Activated T-helper 1 cell treated with anti-CD3 and anti-CD28 coated beads, Interleukin-12 subunit alpha, Interleukin-12 subunit beta, Interleukin-2, Interleukin-4 antibody, amounts not matched to agents 30 ng/mL and 10 ng/mL and 1 ng/mL, durations not matched to agents 14 hours and 24 hours and 36 hours (primary cell): ENCODE results near the gene FAM162B. TPM values are rescaled to one million over a fixed set of nuclear protein-coding genes. Genes with fewer than 3 reads are reported as not detected.

ENCODE experiments used
- DNase-seq: peaks from one replicate; pipeline ENCODE4 v3.0.0; 2021; ENCODE audit warnings: low spot score
- H3K27ac Mint-ChIP-seq: one replicate; pipeline ENCODE4 v1.8.0; 2021; ENCODE audit warnings: mild to moderate bottlenecking, mixed read lengths
- H3K27me3 Mint-ChIP-seq: one replicate; pipeline ENCODE4 v1.8.0; 2022; ENCODE audit warnings: mild to moderate bottlenecking, moderate library complexity, mixed read lengths; ENCODE audit not compliant: insufficient read depth
- H3K36me3 Mint-ChIP-seq: one replicate; pipeline ENCODE4 v1.8.0; 2021; ENCODE audit warnings: low read depth, mixed read lengths
- H3K4me1 Mint-ChIP-seq: one replicate; pipeline ENCODE4 v1.8.0; 2021; ENCODE audit warnings: low read depth, mixed read lengths
- H3K4me3 Mint-ChIP-seq: one replicate; pipeline ENCODE4 v1.8.0; 2021; ENCODE audit warnings: mild to moderate bottlenecking, moderate library complexity, mixed read lengths
- H3K9me3 Mint-ChIP-seq: one replicate; pipeline ENCODE4 v1.8.0; 2021; ENCODE audit warnings: mixed read lengths
- intact Hi-C: fragments of 100-400 bp; cut with micrococcal nuclease; formaldehyde crosslinking; loops from one replicate; pipeline ENCODE4 v1.15.1; 2024
- total RNA-seq: library from RNA; stranded (reverse); gene quantifications from 2 replicates; pipeline ENCODE4 v1.2.3, GENCODE V29; 2022

Gene FAM162B
- total RNA-seq, result not detected in 2 replicates

GRCh38 chr6:116764961-116765841 is at the start of gene FAM162B:
Gene FAM162B (minus strand): TSS chr6:116765719. CDS start chr6:116765576, 143 bp downstream.
- Mint-ChIP-seq H3K9me3 (no peaks in the 10 kb centered on the region), H3K36me3 (no peaks in the 10 kb centered on the region), H3K27me3 (peaks cover 52% of the 10 kb centered on the region), H3K27ac (no peak within 1 kb of the TSS), H3K4me3 (peak within 1 kb of the TSS; percentile 58), H3K4me1 (peaks cover 8% of the 10 kb centered on the region)
- intact Hi-C loops, result no loop called here
- no peak for DNase-seq

DNA sequence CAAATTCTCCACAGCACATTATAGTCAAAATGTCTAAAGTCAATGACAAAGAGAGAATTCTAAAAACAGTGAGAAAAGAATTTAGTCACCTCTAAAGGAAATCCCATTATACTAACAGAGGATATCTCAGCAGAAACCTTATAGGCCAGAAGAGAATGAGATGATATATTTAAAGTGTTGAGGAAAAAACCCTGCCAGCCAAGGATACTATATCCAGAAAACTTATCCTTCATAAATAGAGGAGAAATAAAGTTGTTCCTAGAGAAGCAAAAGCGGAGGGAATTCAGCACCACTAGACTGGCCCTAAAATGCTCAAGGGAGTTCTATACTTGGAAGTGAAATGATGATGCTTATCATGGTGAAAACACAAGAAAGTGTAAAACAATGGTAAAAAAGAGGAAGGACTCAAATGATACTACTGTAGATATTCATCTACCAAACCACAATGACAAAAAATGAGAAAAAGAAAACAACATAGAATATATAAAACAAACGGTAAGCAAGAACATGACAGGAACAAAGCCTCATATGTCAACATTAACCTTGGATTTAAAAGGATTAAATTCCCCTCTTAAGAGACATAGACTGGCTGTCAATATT is 46.6 kb upstream of the FAM162B start:
- no peak overlapping the region for H3K4me3 Mint-ChIP-seq
- H3K9me3 Mint-ChIP-seq, result peaks cover 4% of the 10 kb centered on the region
- DNase-seq, result no peak
- intact Hi-C loops, result no loop called here
- no peak overlapping the region for H3K27ac Mint-ChIP-seq
- H3K27me3 Mint-ChIP-seq, result no peaks in the 10 kb centered on the region
- H3K4me1 Mint-ChIP-seq, result no peaks in the 10 kb centered on the region
- no peaks in the 10 kb centered on the region for H3K36me3 Mint-ChIP-seq

DNA sequence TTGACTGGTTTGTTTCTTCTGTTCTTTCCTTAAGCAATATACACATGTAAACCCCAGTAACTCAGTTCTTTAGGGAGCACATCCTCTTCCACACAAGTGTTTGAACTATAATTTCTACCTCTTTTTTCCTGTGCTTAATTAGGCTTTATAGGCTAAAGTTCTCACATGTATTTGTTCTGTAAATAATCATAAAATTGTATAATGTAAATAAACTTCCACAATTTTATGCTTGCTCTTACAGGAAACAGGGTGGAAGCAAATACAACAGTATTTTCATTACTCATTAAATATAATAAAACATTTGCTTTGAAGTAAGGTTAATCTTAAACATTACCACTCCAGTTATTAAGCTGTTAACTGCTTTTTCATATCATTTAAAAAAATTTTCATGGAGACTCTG is 36.5 kb upstream of the FAM162B start:
- H3K4me3 Mint-ChIP-seq, result no peak overlapping the region
- H3K27me3 Mint-ChIP-seq, result peaks cover 12% of the 10 kb centered on the region
- no peak overlapping the region for H3K27ac Mint-ChIP-seq
- no peak for DNase-seq
- intact Hi-C loops, result no loop called here
- no peaks in the 10 kb centered on the region for H3K36me3 Mint-ChIP-seq
- peaks cover 8% of the 10 kb centered on the region for H3K4me1 Mint-ChIP-seq
- H3K9me3 Mint-ChIP-seq, result no peaks in the 10 kb centered on the region

- Mint-ChIP-seq H3K9me3 (no peaks in the 10 kb centered on the region), H3K4me3 (no peak overlapping the region), H3K4me1 (peaks cover 8% of the 10 kb centered on the region), H3K27ac (no peak overlapping the region), H3K36me3 (no peaks in the 10 kb centered on the region), H3K27me3 (peaks cover 12% of the 10 kb centered on the region)
- DNase-seq, result no peak
- intact Hi-C loops, result no loop called here
These were observed 34.4 kb upstream of the FAM162B start for GRCh38 chr6:116799945-116800344.

- H3K27me3 Mint-ChIP-seq, result peaks cover 4% of the 10 kb centered on the region
- DNase-seq, result no peak
- no peaks in the 10 kb centered on the region for H3K36me3 Mint-ChIP-seq
- H3K4me1 Mint-ChIP-seq, result peaks cover 8% of the 10 kb centered on the region
- intact Hi-C loops, result no loop called here
- no peak overlapping the region for H3K27ac Mint-ChIP-seq
- no peak overlapping the region for H3K4me3 Mint-ChIP-seq
- no peaks in the 10 kb centered on the region for H3K9me3 Mint-ChIP-seq
These were observed 32.1 kb upstream of the FAM162B start for GRCh38 chr6:116797585-116797984.

DNA sequence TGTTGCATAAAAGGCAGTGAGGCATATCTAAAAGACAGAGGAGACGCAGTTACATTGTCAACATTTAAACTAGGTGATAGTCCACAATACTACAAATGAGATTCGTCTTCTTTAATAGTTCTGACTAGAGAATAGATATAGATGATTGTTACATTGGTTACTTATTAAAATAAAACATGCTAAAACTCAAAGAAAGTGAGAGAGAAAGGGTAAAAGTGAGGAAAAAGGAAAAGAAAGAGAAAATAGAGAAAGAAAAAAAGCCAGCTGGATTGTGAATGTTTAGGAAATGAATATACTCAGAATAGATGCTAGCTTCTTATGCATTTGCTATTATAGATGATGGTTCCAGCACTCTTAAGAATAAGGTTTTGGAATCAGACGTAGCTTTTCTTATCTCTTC is 27.7 kb upstream of the FAM162B start:
- Mint-ChIP-seq H3K27me3 (peaks cover 4% of the 10 kb centered on the region), H3K4me1 (peaks cover 8% of the 10 kb centered on the region), H3K9me3 (no peaks in the 10 kb centered on the region), H3K4me3 (no peak overlapping the region), H3K36me3 (no peaks in the 10 kb centered on the region), H3K27ac (no peak overlapping the region)
- intact Hi-C loops, result no loop called here
- no peak for DNase-seq

- Mint-ChIP-seq H3K4me1 (no peaks in the 10 kb centered on the region), H3K4me3 (no peak overlapping the region), H3K27me3 (peaks cover 5% of the 10 kb centered on the region), H3K27ac (no peak overlapping the region), H3K9me3 (no peaks in the 10 kb centered on the region), H3K36me3 (no peaks in the 10 kb centered on the region)
- DNase-seq, result no peak
- intact Hi-C loops, result loop anchor here (5.0 kb wide), 1 partner anchor 63 kb away; no protein-coding TSS in a partner anchor
These were observed 18.3 kb upstream of the FAM162B start for GRCh38 chr6:116783852-116784251.

GRCh38 chr6:116779573-116780164 is 14.2 kb upstream of the FAM162B start:
- DNase-seq, result no peak
- H3K27ac Mint-ChIP-seq, result no peak overlapping the region
- no peaks in the 10 kb centered on the region for H3K9me3 Mint-ChIP-seq
- no peaks in the 10 kb centered on the region for H3K4me1 Mint-ChIP-seq
- H3K27me3 Mint-ChIP-seq, result peaks cover 5% of the 10 kb centered on the region
- intact Hi-C loops, result loop anchor here (1.0 to 5.0 kb wide), 2 partner anchors 68 to 190 kb away; no protein-coding TSS in a partner anchor
- H3K4me3 Mint-ChIP-seq, result no peak overlapping the region
- no peaks in the 10 kb centered on the region for H3K36me3 Mint-ChIP-seq

DNA sequence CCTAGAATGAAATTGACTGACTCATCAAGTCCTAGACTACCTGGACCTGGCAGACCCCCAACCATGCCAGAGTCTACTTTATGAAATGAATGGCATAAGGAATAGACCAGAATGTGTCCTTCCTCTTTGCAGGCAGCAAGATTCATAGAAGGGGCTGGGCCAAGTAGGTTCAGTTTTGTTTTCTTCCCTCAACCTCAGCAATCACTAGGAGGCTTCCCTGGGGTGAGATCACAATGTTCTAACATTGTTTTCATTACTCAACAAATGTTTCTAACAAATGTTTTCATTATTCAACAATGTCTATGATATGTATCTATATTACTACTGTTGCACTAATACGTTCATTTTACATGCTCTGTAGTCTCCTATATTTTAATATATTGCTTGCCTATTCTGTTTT is 8.4 kb upstream of the FAM162B start:
- DNase-seq, result no peak
- H3K36me3 Mint-ChIP-seq, result no peaks in the 10 kb centered on the region
- intact Hi-C loops, result no loop called here
- H3K4me1 Mint-ChIP-seq, result no peaks in the 10 kb centered on the region
- H3K9me3 Mint-ChIP-seq, result no peaks in the 10 kb centered on the region
- H3K27ac Mint-ChIP-seq, result no peak overlapping the region
- H3K4me3 Mint-ChIP-seq, result no peak overlapping the region
- peaks cover 3% of the 10 kb centered on the region for H3K27me3 Mint-ChIP-seq

- no peaks in the 10 kb centered on the region for H3K9me3 Mint-ChIP-seq
- intact Hi-C loops, result no loop called here
- H3K4me1 Mint-ChIP-seq, result no peaks in the 10 kb centered on the region
- H3K4me3 Mint-ChIP-seq, result no peak overlapping the region
- no peak overlapping the region for H3K27ac Mint-ChIP-seq
- DNase-seq, result no peak
- H3K36me3 Mint-ChIP-seq, result no peaks in the 10 kb centered on the region
- peaks cover 9% of the 10 kb centered on the region for H3K27me3 Mint-ChIP-seq
These were observed 6.9 kb upstream of the FAM162B start for GRCh38 chr6:116772450-116772849.

DNA sequence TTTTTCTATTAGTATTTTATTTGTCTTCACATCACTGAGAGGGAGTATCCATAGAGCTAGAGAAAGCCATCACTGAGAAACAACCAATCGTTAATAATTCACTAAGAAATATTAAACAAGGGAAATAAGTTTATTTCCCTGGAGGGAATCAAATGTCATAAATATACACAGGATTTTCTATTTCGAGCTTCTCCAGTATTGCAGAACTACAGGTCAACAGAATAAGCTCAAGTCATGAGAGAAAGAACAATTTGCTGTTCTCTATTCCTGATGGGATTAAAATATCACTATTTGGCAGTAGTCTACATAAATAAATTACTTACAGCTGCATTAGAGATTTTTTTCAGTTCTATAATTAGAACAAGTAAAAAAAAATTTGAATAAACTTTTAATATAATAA is 2.2 kb upstream of the FAM162B start:
- H3K36me3 Mint-ChIP-seq, result no peaks in the 10 kb centered on the region
- H3K9me3 Mint-ChIP-seq, result no peaks in the 10 kb centered on the region
- H3K27ac Mint-ChIP-seq, result no peak overlapping the region
- peaks cover 8% of the 10 kb centered on the region for H3K4me1 Mint-ChIP-seq
- H3K27me3 Mint-ChIP-seq, result peaks cover 41% of the 10 kb centered on the region
- H3K4me3 Mint-ChIP-seq, result no peak overlapping the region
- intact Hi-C loops, result no loop called here
- no peak for DNase-seq

DNA sequence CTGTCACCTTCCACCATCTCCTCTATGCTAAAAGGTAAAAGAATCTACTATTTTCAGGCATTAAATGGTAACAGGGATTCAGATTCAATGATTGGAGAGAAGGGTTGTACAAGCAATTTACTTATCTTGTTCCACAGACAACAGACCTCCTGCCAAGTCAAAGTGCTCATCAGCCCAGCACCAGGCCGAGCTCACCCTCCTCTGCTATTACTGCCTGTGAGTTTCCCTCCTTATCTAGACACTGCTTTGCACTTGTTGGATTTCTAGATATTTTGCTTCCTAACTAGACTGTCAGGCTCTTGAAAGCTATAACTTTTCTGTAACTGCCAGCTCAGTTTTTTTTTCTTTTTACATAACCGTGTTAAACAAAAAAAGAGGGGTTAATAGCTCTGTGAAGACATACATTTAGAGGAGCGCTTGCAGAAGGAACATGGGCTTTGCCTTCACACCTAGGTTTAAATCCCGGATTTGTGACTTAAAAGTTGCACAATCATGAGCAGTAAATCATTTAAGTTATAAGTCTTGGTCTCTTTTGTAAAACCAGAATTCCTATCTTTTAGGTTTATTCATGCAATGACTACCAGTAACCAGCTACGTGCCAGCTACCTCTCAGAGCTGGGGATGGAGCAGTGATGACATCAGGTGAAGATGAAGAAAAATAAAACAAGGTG is 1.1 kb upstream of the FAM162B start:
- Mint-ChIP-seq H3K4me3 (peak overlapping the region; percentile 41), H3K4me1 (peaks cover 8% of the 10 kb centered on the region), H3K27ac (no peak overlapping the region), H3K27me3 (peaks cover 51% of the 10 kb centered on the region), H3K36me3 (no peaks in the 10 kb centered on the region), H3K9me3 (no peaks in the 10 kb centered on the region)
- intact Hi-C loops, result no loop called here
- DNase-seq, result no peak

- no peak for DNase-seq
- H3K4me1 Mint-ChIP-seq, result peaks cover 8% of the 10 kb centered on the region
- H3K27me3 Mint-ChIP-seq, result peaks cover 52% of the 10 kb centered on the region
- no peaks in the 10 kb centered on the region for H3K9me3 Mint-ChIP-seq
- H3K4me3 Mint-ChIP-seq, result no peak overlapping the region
- intact Hi-C loops, result no loop called here
- no peaks in the 10 kb centered on the region for H3K36me3 Mint-ChIP-seq
- H3K27ac Mint-ChIP-seq, result no peak overlapping the region
These were observed 924 bp downstream of the FAM162B start for GRCh38 chr6:116764629-116764960.
